Putamen (tissue), 1 donor: ENCODE measurements around the gene LAG3.

ENCODE experiments used
- DNase-seq: peaks from one replicate; pipeline ENCODE4 v3.0.0-alpha.2; 2016; ENCODE audit warnings: low spot score

Gene LAG3

DNA sequence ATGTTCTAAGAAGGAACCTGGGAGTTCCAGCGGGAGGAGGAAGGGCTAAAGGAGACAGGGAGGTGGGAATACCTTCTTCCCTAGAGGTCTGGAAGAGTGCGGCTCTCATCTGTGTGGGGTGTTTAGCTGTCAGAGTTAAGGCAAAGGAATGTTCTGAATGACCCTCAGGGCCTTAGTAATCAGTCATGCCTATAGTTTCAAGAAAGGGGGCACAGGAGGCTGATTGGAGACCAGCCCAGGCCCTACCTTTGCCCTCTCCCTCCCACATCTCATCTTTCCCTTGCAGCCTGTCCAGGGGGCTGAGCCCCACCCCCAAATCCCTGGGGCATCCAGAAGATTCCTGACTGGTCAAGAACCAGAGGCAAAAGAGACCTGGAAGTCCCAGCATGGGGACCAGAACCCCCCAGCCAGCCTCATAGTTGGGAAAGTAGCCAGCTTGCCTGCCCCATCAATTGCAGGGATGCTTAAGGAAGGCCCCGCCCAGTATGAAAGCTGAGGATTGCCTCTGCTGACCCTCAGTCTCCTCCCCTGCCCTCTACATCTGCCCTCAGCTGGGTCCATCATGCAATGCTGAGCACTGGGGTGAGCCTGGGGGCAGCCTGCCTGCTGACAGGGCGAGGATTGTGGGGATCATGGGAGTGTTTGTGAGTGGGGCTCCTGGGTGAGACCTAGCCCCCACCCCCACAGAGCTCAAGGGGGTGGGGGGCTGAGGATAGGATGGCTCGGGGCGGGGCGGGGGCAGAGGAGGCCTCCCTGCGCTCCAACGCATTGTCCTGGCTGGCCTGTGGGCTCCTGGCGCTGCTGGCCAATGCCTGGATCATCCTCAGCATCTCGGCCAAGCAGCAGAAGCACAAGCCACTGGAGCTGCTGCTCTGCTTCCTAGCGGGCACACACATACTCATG is 51.1 kb downstream of the LAG3 start:
- DNase-seq: no peak

DNA sequence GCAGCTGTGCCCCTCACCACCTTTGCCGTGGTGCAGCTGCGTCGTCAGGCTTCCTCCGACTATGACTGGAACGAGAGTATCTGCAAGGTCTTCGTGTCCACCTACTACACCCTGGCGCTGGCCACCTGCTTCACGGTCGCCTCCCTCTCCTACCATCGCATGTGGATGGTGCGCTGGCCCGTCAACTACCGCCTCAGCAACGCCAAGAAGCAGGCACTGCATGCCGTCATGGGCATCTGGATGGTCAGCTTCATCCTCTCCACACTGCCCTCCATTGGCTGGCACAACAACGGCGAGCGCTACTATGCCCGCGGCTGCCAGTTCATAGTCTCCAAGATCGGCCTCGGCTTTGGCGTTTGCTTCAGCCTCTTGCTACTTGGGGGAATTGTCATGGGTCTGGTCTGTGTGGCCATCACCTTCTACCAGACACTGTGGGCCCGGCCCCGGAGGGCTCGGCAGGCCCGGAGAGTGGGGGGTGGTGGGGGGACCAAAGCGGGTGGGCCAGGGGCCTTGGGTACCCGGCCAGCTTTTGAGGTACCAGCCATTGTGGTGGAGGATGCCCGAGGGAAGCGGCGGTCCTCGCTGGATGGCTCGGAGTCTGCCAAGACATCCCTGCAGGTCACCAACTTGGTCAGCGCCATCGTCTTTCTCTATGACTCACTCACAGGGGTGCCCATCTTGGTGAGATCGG is 51.9 kb downstream of the LAG3 start:
- no peak for DNase-seq

DNA sequence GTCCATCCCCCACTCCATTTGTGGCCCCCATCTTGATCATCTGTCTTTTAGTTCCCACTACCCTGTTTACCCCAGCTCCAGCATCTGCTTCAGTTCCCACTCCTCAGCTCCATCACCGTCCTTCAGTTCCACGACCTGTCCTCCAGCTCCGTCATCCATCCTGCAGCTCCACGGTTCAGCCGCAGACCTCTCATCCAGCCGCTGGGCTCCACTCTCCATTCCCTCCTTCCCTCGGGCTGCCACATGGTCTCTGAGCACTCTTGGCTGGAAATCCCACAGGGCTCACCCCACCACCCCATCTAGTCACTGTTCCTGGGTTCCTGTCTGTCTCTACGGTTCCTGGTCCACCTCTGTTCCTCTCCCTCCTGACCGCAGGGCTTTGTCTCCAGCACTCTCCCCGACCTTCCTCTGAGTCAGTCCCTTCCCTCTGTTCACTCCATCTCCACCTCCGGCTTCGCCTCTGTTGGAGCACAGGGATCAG is 52.6 kb downstream of the LAG3 start:
- no peak for DNase-seq

- DNase-seq: peak; percentile 68
These were observed 53.2 kb downstream of the LAG3 start for GRCh38 chr12:6825398-6826124.

GRCh38 chr12:6826125-6826733 is 53.9 kb downstream of the LAG3 start:
- DNase-seq: no peak

GRCh38 chr12:6826734-6827436 is 54.6 kb downstream of the LAG3 start:
- no peak for DNase-seq

GRCh38 chr12:6827437-6827911 is 55.2 kb downstream of the LAG3 start:
- peak; percentile 65 for DNase-seq
